ENCODE measurements around the gene NUDT14.

NUDT14 gene

DNA sequence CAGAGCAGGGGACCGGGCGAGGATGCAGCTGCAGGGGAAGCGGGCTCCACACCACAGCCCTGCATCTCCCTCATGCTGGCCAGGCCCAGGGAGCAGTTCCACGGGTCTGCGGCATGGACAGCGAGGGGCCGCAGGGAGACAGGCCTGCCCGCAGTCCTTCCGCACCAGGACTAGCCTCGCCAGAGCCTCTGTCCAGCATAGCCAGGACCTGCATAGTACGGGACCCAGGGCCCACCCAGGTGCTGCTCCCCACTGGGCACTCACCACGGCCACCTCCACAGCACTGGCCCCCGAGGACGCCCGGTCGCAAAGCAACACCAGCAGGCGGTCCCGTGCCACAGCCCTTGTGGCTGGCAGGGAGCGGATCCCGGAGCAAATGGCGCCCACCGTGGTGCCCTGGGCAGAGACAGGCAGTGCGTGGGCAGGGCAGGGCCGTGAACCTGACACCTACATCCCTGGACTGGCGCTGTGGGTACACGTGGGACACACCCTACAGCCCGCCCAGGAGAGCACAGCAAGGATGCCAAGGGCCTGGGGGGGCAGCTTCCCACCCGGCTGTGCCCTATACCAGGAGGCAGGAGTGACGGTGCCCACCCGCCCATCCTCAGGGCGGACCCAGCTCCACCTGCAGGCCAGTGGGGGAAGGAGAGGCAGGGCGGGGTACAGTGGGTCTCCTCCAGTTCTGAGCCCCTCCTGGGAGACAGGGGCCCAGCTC is 36.3 kb downstream of the NUDT14 start:
- DNase-seq, result no peak

- DNase-seq, result no peak
These were observed 37.0 kb downstream of the NUDT14 start for GRCh38 chr14:105144026-105144665.

DNA sequence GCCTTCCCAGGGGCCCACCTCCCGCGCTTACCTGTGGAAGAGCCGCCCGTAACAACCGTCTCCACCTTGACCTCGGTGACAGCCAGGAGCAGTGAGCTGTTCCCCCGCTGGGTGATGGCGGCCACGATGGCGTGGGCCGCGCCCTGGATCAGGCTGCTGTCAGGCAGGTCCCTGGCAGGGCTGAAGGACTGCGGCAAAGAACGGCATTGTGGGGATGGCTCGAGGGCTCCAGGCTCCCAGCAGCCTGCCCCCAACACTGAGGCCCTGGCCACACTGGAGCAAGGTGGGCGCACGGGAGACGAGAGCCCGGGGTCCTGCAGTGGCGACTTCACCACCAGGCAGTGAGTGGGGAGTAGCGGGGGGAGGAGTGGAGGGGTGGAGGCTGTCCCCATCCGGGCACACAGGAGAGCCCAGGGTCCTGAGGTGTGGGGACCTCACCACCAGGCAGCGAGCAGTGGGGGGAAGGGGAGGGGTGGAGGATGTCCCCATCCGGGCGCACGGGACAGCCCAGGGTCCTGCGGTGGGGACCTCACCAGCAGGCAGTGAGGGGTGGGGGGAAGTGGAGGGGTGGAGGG is 37.6 kb downstream of the NUDT14 start:
- no peak for DNase-seq

DNA sequence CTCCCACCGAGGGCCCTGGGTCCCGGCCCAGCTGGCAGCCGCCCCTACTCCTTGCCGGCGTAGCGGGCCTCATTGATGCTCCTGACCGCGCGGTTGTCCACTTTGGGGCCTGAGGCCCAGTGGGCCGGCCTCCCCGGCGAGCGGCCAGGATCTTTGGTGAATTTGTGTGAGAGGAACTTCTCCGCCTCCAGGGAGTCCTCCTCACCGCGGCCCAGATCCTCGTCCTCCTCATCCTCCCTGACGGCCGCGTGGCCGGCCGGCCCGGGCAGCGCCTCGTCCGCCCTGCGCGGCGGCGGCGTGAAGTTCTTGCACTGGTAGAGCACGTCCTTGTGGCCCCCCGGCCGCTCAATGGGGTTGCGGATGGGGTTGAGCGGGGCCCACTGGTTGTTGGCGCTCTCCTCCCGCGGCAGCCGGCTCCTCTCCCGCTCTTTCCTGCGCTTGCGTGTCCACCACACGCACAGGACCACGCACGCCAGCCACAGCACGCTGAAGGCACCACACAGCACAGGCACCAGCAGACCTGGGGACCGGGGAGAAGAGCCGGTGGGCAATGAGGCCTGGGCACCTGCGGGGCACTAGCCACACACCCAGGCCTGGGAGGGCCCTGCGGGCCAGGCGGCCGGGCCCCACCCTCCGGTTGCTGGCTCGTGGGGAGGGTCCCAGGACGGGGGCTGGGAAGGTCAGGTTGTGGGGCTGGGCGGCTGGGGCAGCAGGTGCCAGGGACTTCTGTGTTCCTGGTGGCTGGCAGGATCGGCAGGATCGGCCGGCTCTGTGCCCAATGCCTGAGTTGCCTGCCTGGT is 38.3 kb downstream of the NUDT14 start:
- no peak for DNase-seq

DNA sequence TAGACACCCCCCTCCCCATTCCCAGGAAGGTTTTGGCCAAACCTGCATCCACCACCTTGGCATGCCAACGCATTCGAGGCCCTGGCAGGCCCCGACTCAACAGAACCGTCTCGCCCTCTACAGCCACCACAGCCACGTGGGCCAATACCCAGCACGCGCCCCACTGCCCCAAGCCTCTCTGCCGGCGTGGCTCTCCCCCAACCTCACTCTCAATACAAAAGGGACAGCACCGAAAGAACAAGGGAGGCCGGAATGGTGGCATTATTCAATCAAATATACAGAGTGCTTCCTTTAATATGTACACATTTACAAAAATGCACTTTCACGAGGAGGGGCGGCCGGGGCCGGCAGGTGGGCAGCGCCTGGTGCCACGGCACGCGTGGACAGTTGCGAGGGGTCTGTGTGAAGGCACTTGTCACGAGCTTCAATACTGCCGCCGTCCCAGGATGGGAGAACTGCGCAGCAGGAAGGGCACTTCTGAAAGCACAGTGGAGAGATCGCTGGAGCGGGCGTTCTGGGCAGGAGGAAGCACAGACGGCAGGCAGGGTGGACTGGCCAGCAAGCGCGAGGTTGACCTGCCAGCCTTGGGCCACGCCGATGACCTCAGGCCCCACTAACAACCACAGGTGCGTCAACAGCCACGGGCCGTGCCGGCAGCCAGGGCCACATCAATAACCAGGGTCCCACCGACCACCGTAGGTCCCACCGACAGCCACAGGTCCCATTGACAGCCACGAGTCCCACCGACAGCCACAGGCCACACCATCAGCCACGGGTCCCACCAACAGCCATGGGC is 39.4 kb downstream of the NUDT14 start:
- no peak for DNase-seq

DNA sequence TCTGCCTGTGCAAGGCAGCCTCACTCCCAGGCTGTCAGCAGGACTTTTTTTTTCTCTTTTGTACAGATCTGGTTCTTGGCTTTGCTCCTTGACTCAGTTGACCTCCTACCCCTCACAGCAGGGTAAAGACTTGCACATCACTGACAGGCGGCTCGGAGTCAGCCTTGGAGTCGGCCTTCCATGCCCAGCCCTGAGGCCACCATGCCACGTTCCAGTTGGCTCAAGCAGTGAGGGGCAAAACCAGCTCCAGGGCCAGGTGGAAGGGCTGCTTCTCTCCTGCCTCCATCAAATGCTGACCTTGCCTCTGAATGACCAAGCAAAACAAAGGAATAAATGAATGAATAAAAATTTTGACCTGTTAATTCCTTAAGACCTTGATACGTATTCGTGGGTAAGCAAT is 40.1 kb downstream of the NUDT14 start:
- DNase-seq, result no peak

DNA sequence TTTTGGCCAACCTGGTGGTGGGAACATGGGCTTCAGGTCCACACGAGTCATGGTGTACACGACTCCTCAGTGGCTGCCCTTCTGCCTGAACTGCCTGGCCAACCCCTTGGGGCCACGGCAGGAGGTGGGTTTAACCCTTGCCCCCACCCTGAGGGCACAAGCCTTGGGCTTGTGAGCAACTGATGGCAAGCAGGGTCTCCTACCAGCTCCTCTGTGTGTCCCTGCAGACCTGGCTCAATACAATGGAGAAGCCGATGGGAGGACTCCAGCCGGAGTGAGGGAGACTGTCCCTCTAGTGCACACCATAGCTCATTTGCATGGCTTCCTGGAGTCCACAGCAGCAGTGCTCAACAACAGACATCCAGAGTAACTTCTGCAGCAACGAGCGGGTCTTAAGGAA is 40.5 kb downstream of the NUDT14 start:
- DNase-seq, result no peak

DNA sequence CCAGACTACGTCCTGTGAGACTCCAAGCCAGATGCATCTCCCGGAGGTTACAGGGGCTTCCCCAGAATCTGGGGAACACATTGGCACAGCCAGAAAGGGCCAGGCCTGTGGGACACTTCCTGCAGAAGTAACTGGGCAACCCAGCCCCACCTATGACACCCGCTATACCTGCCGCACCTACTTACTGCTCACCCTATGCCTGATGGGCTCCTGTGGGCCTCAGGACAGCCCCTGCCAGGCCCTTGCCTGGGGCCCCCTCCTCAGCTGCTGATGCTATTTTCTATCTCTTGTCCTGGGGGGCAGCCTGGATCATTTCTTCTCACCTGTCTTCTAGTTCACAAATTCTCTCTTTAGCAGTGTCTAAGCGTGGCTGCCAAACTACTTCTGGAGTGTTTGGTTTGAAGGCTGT is 41.3 kb downstream of the NUDT14 start:
- DNase-seq, result no peak

DNA sequence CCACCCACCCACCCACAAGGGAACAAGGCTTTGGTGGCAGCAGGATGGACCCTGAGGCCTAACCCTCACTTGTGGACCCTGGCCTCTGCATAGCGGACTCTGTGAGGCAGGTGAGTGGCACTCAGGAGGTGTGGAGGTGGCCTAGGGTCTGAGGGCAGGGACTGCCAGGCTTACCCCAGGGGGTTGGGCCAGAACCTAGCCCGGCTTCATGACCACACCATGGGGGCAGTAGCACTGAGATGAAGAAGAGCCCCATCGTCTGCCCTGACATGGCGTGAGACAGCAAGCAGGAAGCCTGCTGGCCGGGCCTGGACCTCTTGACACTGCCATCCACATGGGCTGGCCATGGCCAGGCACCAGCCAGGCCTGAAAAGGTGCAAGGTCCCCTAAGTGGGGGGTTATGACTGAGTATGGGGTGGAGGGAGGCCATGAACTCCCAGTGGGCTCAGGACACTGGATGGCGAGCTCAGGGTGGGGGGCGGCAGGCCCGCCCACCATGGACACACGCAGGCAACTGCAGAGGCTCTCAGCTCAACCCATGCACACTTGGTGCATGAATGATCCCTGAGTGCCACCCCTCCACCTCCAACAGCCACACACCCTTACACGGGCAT is 41.8 kb downstream of the NUDT14 start:
- no peak for DNase-seq

DNA sequence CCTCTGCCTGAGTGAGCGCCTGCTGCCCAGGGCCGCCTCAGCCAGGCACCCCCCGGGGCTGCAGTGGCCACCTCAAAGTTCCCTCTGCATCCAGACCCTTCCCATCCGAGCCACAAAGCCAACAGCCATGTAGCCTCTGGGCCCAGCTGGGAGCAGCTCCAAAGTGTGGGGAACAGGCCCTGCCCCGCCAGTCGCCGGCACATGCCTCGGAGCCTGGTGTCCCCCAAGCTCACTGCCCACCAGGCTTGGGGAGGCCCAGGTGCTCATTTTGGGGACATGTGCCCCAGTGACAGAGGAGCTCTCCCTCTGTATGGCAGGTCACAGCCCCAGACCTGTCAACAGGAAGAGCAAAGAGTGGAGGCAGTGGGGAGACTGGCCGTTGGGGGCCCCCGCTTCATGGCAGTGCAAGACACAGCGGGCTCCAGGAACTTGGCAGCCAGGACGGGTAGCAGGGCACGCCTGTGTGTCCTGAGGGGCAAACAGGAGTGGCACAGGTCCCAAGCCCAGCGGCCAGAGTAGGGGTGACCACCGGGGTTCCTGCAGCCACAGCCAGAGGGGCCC is 42.5 kb downstream of the NUDT14 start:
- no peak for DNase-seq

GRCh38 chr14:105138021-105138541 is 43.0 kb downstream of the NUDT14 start:
- no peak for DNase-seq

DNA sequence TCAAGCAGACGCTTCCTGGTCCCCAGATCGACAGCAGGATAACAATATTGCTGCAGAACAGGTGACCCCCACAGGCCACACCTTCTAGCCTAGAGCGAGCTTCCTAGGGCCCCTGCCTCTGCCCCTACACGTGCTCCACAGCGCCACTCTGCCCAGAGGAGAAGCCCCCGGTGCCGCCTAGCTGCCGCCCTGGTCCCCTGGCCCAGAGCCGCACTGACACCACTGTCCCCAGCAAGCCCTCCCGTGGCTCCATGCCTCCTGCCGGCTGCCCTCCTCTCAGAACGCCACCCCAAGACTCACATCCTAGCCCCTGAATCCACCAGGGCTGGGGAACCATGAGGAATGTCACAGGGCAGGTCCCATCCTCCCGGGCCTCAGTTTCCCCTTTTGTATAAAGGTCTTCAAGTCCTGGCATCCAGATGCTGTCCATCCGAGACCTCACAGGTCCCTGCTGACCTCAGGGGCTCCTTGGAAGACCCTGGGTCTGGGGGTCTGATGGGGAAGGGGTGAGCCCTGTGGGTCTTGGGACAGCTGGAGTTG is 43.6 kb downstream of the NUDT14 start:
- no peak for DNase-seq

GRCh38 chr14:105136401-105137322 is 44.5 kb downstream of the NUDT14 start:
- DNase-seq, result no peak

- no peak for DNase-seq
These were observed 45.3 kb downstream of the NUDT14 start for GRCh38 chr14:105135700-105136395.

DNA sequence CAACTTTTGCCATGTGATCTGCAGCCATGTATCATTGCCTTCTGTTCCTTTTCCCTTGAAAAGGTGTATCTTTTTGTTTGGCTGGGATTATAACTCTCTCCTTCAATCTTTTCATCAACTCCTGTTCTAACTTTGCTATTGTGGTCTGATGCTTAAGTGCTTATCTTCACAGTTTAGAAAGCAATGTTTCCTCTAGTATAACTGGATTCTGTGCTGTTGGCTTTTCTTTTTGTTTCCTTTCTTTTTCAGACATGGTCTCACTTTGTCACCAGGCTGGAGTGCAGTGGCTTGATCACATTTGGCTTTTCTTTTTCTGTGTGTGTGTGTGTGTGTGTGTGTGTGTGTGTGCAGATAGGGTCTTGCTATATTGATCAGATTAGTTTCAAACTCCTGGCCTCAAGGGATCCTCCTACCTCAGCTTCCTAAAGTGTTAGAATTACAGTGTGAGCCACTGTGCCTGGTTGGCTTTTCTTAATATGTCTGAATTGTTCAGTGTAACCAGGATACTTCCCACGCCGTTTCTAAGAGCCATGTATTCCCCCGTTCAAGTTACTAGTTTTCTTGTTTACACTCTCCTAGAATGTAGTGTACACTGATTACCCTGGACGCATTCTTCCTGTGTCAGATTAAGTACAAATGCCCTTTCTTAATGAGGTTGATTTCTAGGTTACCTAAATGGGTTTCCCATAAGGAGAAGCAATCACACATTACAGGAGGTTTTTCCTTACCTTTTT is 48.0 kb downstream of the NUDT14 start:
- DNase-seq, result no peak

GRCh38 chr14:105131241-105131640 is 49.9 kb downstream of the NUDT14 start:
- DNase-seq, result no peak

DNA sequence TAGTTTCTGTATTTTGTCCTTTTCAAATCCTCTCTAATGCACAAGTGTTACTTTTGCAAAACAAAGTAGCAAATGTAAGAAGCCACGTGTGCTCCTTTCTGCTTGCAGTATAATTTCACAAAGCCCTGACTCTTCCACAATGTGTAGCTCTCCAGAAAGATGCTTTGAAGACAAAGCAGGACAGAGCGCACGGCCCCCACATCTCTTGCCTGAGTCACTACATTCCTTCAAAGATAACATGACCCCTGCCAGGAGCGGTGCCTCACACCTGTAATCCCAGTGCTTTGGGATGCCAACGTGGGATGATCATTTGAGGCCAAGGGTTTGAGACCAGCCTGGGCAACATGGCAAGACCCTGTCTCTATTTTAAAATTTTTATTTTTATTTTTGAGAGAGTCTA is 53.1 kb downstream of the NUDT14 start:
- DNase-seq, result no peak

GRCh38 chr14:105126981-105127329 is 54.2 kb downstream of the NUDT14 start:
- DNase-seq, result no peak

Data from activated T-cell treated with anti-CD3 and anti-CD28 coated beads, Interleukin-2, amount 50 U/mL, for 48 hours (primary cell).